Measurements from ENCODE around the gene ZNF460. TPM values are rescaled to one million over a fixed set of nuclear protein-coding genes. Genes with fewer than 3 reads are reported as not detected.
"Not testable (repeated sequence)": the region's sequence is repeated elsewhere in the genome, so short reads cannot be mapped to it uniquely, and the experiment has no call there.

The ZNF460 gene
- 10 to 100 TPM in 4 of 6 donors, 1 to 10 TPM in 1, not detected in 1; 9.2 to 16.6 (median 14.6) TPM for polyA plus RNA-seq (ENCODE audit: low read depth in 6 of 6)

GRCh38 chr19:57280165-57280961 is at the start of gene ZNF460:
ZNF460 (plus strand) TSS chr19:57280485; CDS start chr19:57280807, 322 bp downstream.
- peak; percentile 84 to 87 for ATAC-seq (ENCODE audit: low read depth in 2 of 2)
- H3K4me3 Mint-ChIP-seq: no peak within 1 kb of the TSS
- H3K4me1 Mint-ChIP-seq: peaks cover 27 to 36% (median 27%) of the 10 kb centered on the region in 3 donors
- H3K36me3 Mint-ChIP-seq: peaks cover 4 to 7% of the 10 kb centered on the region in 2 donors
- H3K9me3 Mint-ChIP-seq: no peaks in the 10 kb centered on the region
- H3K27me3 Mint-ChIP-seq: no peaks in the 10 kb centered on the region
- DNase-seq: peak; percentile 95
- no peak within 1 kb of the TSS for H3K27ac Mint-ChIP-seq

GRCh38 chr19:57231686-57232085 is 48.6 kb upstream of the ZNF460 start:
- no peak overlapping the region for H3K4me3 Mint-ChIP-seq
- no peaks in the 10 kb centered on the region for H3K36me3 Mint-ChIP-seq
- DNase-seq: no peak
- H3K27me3 Mint-ChIP-seq: peaks cover 0 to 6% (median 0%) of the 10 kb centered on the region in 3 donors
- no peak for ATAC-seq (ENCODE audit: low read depth in 2 of 2)
- no peak overlapping the region for H3K27ac Mint-ChIP-seq
- peaks cover 7 to 13% (median 9%) of the 10 kb centered on the region in 3 donors for H3K4me1 Mint-ChIP-seq
- peaks cover 0 to under 1% (median 0%) of the 10 kb centered on the region in 7 donors for H3K9me3 Mint-ChIP-seq

GRCh38 chr19:57233207-57233606 is 47.1 kb upstream of the ZNF460 start:
- H3K36me3 Mint-ChIP-seq: no peaks in the 10 kb centered on the region
- H3K9me3 Mint-ChIP-seq: no peaks in the 10 kb centered on the region
- H3K4me1 Mint-ChIP-seq: peaks cover 7 to 13% (median 9%) of the 10 kb centered on the region in 3 donors
- peak overlapping the region in 3 of 6 donors; percentile 21 to 85 (median 57) for H3K27ac Mint-ChIP-seq
- no peak for DNase-seq
- peak overlapping the region in 2 of 8 donors; percentile 47 to 65 for H3K4me3 Mint-ChIP-seq
- no peak for ATAC-seq (ENCODE audit: low read depth in 2 of 2)
- H3K27me3 Mint-ChIP-seq: peaks cover 0 to 6% (median 0%) of the 10 kb centered on the region in 3 donors

GRCh38 chr19:57239982-57240310 is 40.3 kb upstream of the ZNF460 start:
- H3K9me3 Mint-ChIP-seq: peaks cover 0 to 3% (median 0%) of the 10 kb centered on the region in 7 donors
- peaks cover 20 to 38% (median 29%) of the 10 kb centered on the region in 3 donors for H3K4me1 Mint-ChIP-seq
- H3K4me3 Mint-ChIP-seq: peak overlapping the region; percentile 91 to 97 (median 95)
- ATAC-seq (ENCODE audit: low read depth in 2 of 2) (peak; percentile 2 to 3), DNase-seq (no peak)
- peak overlapping the region; percentile 70 to 99 (median 97) for H3K27ac Mint-ChIP-seq
- H3K36me3 Mint-ChIP-seq: peaks cover 6 to 10% of the 10 kb centered on the region in 2 donors
- no peaks in the 10 kb centered on the region for H3K27me3 Mint-ChIP-seq

GRCh38 chr19:57240311-57241090 is 39.8 kb upstream of the ZNF460 start, which contains the start of gene ZNF805:
ZNF805 (plus strand) TSS chr19:57240632; CDS start chr19:57240892, 260 bp downstream.
- peak; percentile 92 to 94 for ATAC-seq (ENCODE audit: low read depth in 2 of 2)
- peaks cover 20 to 41% (median 32%) of the 10 kb centered on the region in 3 donors for H3K4me1 Mint-ChIP-seq

GRCh38 chr19:57241176-57241575 is 39.1 kb upstream of the ZNF460 start:
- ATAC-seq (ENCODE audit: low read depth in 2 of 2): no peak
- Mint-ChIP-seq H3K27me3 (no peaks in the 10 kb centered on the region), H3K4me1 (peaks cover 20 to 41% (median 32%) of the 10 kb centered on the region in 3 donors), H3K9me3 (peaks cover 0 to 3% (median 0%) of the 10 kb centered on the region in 7 donors), H3K36me3 (peaks cover 13 to 17% of the 10 kb centered on the region in 2 donors), H3K4me3 (peak overlapping the region; percentile 91 to 97 (median 95)), H3K27ac (peak overlapping the region; percentile 76 to 99 (median 95))
- DNase-seq: no peak

More at GRCh38 chr19:57240311-57241090, 39.8 kb upstream of the ZNF460 start, which contains the start of gene ZNF805:
- H3K27ac Mint-ChIP-seq: peak within 1 kb of the TSS; percentile 76 to 99 (median 97)
- peaks cover 0 to 3% (median 0%) of the 10 kb centered on the region in 7 donors for H3K9me3 Mint-ChIP-seq
- H3K4me3 Mint-ChIP-seq: peak within 1 kb of the TSS; percentile 91 to 97 (median 95)
- H3K36me3 Mint-ChIP-seq: peaks cover 8 to 12% of the 10 kb centered on the region in 2 donors
- peak; percentile 92 for DNase-seq
- H3K27me3 Mint-ChIP-seq: no peaks in the 10 kb centered on the region

GRCh38 chr19:57242821-57243220 is 37.5 kb upstream of the ZNF460 start:
- Mint-ChIP-seq H3K27ac (peak overlapping the region in 2 of 6 donors; percentile 41 to 68), H3K4me1 (peaks cover 20 to 41% (median 32%) of the 10 kb centered on the region in 3 donors), H3K36me3 (peaks cover 13 to 17% of the 10 kb centered on the region in 2 donors), H3K27me3 (no peaks in the 10 kb centered on the region), H3K4me3 (peak overlapping the region in 2 of 8 donors; percentile 57 to 94), H3K9me3 (peaks cover 0 to 3% (median 0%) of the 10 kb centered on the region in 7 donors)
- ATAC-seq (ENCODE audit: low read depth in 2 of 2) (no peak), DNase-seq (no peak)

GRCh38 chr19:57244513-57244912 is 35.8 kb upstream of the ZNF460 start:
- ATAC-seq (ENCODE audit: low read depth in 2 of 2): no peak
- H3K4me3 Mint-ChIP-seq: peak overlapping the region in 1 of 8 donors; percentile 30
- DNase-seq: no peak
- H3K27ac Mint-ChIP-seq: peak overlapping the region in 2 of 6 donors; percentile 14 to 86
- no peaks in the 10 kb centered on the region for H3K27me3 Mint-ChIP-seq
- peaks cover 20 to 41% (median 32%) of the 10 kb centered on the region in 3 donors for H3K4me1 Mint-ChIP-seq
- H3K9me3 Mint-ChIP-seq: peaks cover 0 to 3% (median 0%) of the 10 kb centered on the region in 7 donors
- peaks cover 13 to 17% of the 10 kb centered on the region in 2 donors for H3K36me3 Mint-ChIP-seq

- Mint-ChIP-seq H3K9me3 (peaks cover 0 to 2% (median 0%) of the 10 kb centered on the region in 7 donors), H3K4me1 (peaks cover 18 to 37% (median 33%) of the 10 kb centered on the region in 3 donors), H3K36me3 (peaks cover 16 to 20% of the 10 kb centered on the region in 2 donors), H3K27ac (peak overlapping the region in 4 of 6 donors; percentile 14 to 88 (median 76)), H3K4me3 (peak overlapping the region in 1 of 8 donors; percentile 61), H3K27me3 (no peaks in the 10 kb centered on the region)
- DNase-seq (no peak), ATAC-seq (ENCODE audit: low read depth in 2 of 2) (no peak)
Measured at GRCh38 chr19:57245066-57245465, 35.2 kb upstream of the ZNF460 start.

GRCh38 chr19:57245959-57246358 is 34.3 kb upstream of the ZNF460 start:
- Mint-ChIP-seq H3K27me3 (no peaks in the 10 kb centered on the region), H3K4me1 (peaks cover 19 to 33% (median 32%) of the 10 kb centered on the region in 3 donors), H3K4me3 (no peak overlapping the region), H3K9me3 (no peaks in the 10 kb centered on the region), H3K27ac (no peak overlapping the region), H3K36me3 (peaks cover 24 to 26% of the 10 kb centered on the region in 2 donors)
- DNase-seq (no peak), ATAC-seq (ENCODE audit: low read depth in 2 of 2) (no peak)

GRCh38 chr19:57248646-57249045 is 31.6 kb upstream of the ZNF460 start:
- H3K27ac Mint-ChIP-seq: no peak overlapping the region
- peaks cover 10 to 14% (median 12%) of the 10 kb centered on the region in 3 donors for H3K4me1 Mint-ChIP-seq
- ATAC-seq (ENCODE audit: low read depth in 2 of 2) (no peak), DNase-seq (no peak)
- no peaks in the 10 kb centered on the region for H3K27me3 Mint-ChIP-seq
- no peaks in the 10 kb centered on the region for H3K9me3 Mint-ChIP-seq
- no peak overlapping the region for H3K4me3 Mint-ChIP-seq
- peaks cover 39 to 43% of the 10 kb centered on the region in 2 donors for H3K36me3 Mint-ChIP-seq

- Mint-ChIP-seq H3K27me3 (no peaks in the 10 kb centered on the region), H3K36me3 (peaks cover 46 to 50% of the 10 kb centered on the region in 2 donors), H3K9me3 (no peaks in the 10 kb centered on the region), H3K4me3 (no peak overlapping the region), H3K27ac (no peak overlapping the region), H3K4me1 (peaks cover 9 to 14% (median 10%) of the 10 kb centered on the region in 3 donors)
- DNase-seq (no peak), ATAC-seq (ENCODE audit: low read depth in 2 of 2) (no peak)
Measured at GRCh38 chr19:57249329-57249728, 31.0 kb upstream of the ZNF460 start.

GRCh38 chr19:57253767-57254166 is 26.5 kb upstream of the ZNF460 start:
- H3K27ac Mint-ChIP-seq; H3K9me3 Mint-ChIP-seq; ATAC-seq (ENCODE audit: low read depth in 2 of 2); H3K27me3 Mint-ChIP-seq; DNase-seq: not testable (repeated sequence)
- H3K4me3 Mint-ChIP-seq: peak overlapping the region in 1 of 8 donors; percentile 33
- H3K36me3 Mint-ChIP-seq: peaks cover 34 to 44% of the 10 kb centered on the region in 2 donors
- peaks cover 2 to 15% (median 9%) of the 10 kb centered on the region in 3 donors for H3K4me1 Mint-ChIP-seq
